Fibroblast of villous mesenchyme (primary cell): ENCODE measurements around the gene IGF2BP3. TPM values are rescaled to one million over a fixed set of nuclear protein-coding genes. Genes with fewer than 3 reads are reported as not detected.

Source experiments
- DNase-seq: peaks from one replicate; pipeline ENCODE4 v3.0.0-alpha.2; 2010; ENCODE audit warnings: low read depth
- H3K4me3 ChIP-seq: 2 replicates; pipeline ENCODE4 v1.5.1; 2011; ENCODE audit warnings: low read depth, mild to moderate bottlenecking, low read length
- total RNA-seq: library from RNA; depleted of rRNA; stranded (reverse); fragments of >200 nt; gene quantifications from 2 replicates; pipeline ENCODE4 v1.2.3, GENCODE V29; 2012
- TF ChIP-seq, protein P1 (sequence below): IDR thresholded peaks from 2 replicates; pipeline ENCODE4 v1.5.1; 2012; ENCODE audit warnings: low read depth, mild to moderate bottlenecking, low read length; ENCODE audit not compliant: insufficient read depth

The IGF2BP3 gene
- total RNA-seq, 1 donor, result 9.1 TPM

DNA sequence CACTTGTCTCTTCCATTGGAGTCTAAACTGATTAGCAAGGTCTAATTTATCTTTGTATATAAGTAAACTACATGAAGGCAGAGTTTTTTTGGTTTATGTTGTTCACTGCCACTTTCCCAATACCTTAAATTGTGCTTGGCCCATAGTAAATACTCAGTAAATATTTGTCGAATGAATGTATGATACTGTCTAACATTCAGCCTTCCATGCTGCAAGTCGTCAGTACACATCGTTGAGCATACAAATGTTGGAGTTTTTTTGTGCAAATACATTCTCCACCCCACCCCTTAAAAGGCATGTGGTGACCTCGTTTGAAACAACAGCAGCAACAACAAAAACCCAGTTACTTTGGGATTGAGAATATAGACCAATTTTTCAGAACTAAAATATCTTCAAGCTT lies 17.4 kb upstream of the IGF2BP3 start:
- TF ChIP-seq, protein P1, sequence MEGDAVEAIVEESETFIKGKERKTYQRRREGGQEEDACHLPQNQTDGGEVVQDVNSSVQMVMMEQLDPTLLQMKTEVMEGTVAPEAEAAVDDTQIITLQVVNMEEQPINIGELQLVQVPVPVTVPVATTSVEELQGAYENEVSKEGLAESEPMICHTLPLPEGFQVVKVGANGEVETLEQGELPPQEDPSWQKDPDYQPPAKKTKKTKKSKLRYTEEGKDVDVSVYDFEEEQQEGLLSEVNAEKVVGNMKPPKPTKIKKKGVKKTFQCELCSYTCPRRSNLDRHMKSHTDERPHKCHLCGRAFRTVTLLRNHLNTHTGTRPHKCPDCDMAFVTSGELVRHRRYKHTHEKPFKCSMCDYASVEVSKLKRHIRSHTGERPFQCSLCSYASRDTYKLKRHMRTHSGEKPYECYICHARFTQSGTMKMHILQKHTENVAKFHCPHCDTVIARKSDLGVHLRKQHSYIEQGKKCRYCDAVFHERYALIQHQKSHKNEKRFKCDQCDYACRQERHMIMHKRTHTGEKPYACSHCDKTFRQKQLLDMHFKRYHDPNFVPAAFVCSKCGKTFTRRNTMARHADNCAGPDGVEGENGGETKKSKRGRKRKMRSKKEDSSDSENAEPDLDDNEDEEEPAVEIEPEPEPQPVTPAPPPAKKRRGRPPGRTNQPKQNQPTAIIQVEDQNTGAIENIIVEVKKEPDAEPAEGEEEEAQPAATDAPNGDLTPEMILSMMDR, result no peak
- no peak for DNase-seq
- no peak overlapping the region for H3K4me3 ChIP-seq

DNA sequence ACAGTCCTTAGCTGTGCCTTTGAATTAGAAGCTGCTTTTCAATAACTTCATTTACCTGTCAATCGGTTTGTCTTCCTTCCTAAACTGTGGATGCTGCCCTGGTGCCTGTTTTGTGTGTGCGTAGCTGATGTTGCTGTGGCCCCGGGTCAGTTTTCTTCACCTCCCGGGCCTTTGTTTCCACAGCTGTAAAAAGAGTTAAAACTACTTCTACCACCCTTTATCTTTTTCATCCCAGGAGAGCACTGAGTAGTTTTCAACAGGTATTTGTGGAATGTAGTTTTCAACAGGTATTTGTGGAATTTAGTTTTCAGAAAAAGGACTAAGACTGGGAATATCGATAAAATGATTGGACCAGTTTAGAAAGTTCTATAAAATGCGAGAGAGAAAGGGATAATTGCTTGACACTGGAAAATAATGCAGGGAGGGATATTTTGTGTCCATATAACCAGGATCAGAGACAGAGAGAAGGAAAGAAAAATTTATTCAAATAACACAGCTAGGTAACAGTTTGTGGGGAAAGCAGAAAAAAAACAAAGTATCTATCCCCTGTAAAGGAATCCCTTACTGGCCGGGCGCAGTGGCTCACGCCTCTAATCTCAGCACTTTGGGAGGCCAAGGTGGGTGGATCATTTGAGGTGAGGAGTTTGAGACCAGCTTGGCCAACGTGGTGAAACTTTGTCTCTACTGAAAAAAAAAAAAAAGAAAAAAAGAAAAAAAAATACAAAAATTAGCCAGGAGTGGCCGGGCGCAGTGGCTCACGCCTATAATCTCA lies 15.9 kb upstream of the IGF2BP3 start:
- TF ChIP-seq, protein P1, result no peak
- DNase-seq, result no peak
- H3K4me3 ChIP-seq, result no peak overlapping the region

DNA sequence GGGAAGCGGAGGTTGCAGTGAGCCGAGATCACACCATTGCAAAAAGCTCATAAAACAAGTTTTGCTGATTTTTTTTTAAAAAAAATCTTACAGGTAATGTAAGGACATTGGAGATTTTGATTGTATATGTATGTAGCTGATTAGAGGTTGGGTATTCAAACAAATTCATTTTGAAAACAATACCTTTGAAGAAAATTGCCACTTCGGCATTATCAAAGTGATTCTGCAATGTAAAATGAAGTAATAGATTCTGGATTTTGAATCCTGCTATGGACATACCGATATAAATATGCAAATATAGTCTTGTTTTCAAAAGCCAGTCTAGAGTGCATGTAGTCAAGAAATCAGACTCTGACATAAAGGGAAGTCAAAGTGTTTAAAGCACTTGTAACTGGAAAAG lies 12.4 kb upstream of the IGF2BP3 start:
- TF ChIP-seq, protein P1, result no peak

DNA sequence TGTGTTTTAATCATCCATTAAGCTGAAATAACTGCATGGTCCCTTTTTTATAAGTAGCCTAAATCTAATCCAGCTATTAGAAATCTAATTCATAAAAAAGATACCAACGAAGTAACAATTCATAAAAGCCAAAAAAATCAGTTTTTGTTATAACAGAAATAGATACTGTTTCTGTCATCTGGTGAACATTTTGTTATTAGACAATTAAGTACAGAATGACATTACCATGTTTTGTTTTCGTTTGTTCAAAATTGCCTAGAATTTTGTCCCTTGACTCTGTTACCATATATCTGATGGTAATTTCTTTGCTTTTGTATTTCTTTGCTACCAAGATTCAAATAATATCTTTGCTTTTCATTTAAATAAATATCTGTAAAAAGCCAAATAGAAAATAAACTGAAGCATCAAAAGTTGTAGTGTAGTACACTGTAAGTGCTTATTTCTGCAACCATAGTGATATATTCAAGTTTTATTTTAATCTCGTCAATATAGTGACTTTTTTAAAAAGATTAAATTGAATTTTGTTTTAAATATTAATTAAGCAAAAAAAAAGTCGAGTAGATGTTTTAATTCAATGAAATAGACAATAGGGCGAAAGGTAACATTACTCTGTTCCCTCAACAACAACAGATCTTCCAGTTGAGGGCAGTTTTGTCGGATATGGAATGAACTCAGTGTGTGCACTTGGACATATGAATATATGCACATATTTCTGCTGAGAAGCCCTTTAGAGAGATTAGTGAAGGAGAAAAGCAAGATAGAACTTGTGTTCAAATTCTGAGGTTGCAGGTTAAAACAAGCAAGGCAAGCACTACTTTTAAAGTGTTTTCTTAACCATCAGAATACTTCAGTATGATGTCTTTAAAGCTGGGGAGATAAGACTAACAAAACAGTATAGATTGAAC lies 7.9 kb upstream of the IGF2BP3 start:
- TF ChIP-seq, protein P1, result no peak
- no peak for DNase-seq
- H3K4me3 ChIP-seq, result no peak overlapping the region

More for the DNA sequence above, 12.4 kb upstream of the IGF2BP3 start:
- H3K4me3 ChIP-seq, result no peak overlapping the region
- DNase-seq, result no peak

DNA sequence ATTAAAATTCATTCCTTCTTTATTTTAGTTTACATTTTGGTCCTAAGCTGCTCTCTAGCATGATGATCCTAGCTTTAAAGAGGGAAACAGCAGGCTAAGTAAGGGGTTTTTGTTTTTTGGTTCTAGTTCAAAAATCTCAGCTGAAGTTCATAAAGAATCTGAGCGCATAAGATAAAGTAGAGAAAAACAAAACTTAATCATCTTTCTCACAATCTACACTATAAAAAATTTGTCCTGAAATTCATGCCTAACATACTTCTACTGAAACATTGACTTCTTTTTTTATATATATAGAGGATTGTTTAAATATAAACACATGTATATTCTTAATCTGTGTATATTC lies 6.8 kb upstream of the IGF2BP3 start:
- DNase-seq, result no peak
- TF ChIP-seq, protein P1, result no peak
- H3K4me3 ChIP-seq, result no peak overlapping the region

DNA sequence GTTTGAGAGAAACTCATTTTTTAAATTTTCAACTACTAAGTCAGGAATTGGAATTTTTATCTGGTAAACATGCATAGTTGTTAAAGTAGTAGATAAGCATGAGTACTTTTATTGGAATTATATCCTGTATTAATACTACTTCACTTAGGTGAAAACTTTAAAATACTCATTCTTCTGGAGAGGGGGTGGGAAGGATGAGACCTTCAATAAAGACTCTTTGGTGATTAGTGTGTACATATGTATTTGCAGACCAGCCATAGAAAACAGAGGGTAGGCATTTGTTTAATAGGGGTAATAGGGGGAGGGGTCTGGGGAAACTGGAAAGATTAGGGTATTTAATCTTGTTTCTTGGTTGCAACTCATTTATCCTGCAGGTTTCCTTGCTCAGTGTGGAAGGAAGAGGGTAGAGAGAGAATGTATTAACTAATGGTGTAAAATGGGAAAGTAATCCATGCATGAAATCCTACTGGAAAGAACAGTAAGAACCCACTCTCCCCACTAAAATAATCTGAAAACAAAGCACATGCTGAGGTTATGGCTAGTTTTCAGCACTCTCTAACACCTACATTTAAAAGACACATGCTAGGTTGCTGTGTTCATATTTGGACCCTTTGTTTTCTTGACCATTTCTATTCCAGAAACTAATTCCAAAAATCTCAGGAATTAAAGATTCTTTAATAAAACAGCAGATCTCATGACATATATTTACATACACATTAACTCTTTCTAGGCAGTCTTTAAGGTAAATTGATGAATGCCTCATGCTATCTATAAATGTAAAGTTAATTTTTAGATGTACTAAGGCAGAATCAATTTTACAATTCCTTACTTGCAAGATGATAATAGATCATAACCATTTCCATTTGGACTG lies 6.2 kb upstream of the IGF2BP3 start:
- no peak overlapping the region for H3K4me3 ChIP-seq
- DNase-seq, result no peak
- TF ChIP-seq, protein P1, result no peak
